ENCODE data around the gene LRP2BP.

LRP2BP gene

DNA sequence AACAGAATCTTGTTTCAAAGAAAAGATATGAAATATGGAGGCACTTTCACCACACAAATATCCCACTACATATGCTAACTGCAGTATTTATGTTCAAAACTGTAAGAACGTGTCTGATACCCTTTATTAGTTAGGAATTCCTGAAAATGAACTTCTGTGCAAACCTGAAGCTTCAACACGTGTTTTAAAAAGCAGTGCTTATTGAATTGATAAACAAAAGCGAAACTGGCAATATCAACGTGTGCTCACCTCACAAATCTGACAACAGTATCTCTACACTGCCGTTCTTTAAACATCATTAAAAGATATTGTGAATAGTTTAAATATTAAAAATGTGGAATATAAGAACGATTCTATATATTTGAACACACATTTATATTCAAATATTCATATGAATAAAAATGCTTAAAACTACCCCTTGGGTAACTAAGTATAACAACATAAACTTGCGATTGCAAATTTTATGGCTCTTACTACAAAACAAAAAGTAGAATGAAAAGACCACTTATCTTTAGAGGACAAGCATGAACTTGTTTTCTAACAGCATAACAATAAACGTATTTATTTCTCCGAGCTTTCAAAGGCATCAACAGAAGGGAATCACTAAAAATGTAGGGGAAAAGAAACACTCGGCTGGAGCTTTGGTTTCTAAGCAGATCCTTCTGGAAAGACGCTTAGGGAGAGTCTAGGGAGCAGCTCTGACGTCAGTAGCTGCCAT is at the start of gene LRP2BP:
LRP2BP (minus strand) TSS at position 687 of the 718 bp plus-strand sequence. CDS start 17,738 bp downstream, outside the sequence.
- no peak for DNase-seq

DNA sequence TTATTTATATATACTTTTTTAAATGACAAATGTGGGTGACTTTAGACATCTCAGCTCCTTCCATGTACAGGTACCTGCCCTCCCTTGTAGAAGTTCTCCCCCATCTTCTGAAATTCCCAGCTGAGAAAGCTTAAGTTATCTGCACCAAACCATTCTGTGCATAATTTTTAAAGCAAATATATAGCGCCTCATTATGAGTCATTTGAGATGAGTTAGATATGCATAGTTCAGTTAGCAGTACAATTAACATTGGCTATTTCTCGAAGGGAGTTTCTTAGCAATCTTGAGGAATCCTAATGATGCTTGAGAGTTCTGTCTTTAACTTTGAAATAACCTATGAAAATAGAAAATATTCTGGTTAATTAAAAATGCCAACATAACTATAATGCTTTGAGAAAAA is 49.5 kb upstream of the LRP2BP start:
- no peak for DNase-seq

- no peak for DNase-seq
Measured at GRCh38 chr4:185441479-185441878, 45.8 kb upstream of the LRP2BP start.

DNA sequence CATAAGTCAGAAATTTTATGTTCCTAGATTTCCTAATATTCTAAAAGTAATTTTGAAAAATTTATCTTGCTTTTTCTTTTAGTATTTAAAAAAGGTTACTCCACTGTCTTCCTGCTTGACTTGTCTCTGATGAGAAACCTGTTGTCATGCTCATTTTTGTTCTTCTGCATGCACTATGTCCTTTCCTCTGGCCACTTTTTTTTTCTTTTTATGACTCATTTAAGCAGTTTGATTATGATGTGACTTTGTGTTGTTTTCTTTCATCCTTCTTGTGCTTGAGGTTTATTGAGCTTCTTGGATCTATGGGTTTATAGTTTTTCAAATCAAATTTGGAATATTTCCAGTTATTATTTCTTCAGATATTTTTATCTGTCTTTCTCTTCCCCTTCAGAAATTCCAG is 42.1 kb upstream of the LRP2BP start:
- DNase-seq = no peak

DNA sequence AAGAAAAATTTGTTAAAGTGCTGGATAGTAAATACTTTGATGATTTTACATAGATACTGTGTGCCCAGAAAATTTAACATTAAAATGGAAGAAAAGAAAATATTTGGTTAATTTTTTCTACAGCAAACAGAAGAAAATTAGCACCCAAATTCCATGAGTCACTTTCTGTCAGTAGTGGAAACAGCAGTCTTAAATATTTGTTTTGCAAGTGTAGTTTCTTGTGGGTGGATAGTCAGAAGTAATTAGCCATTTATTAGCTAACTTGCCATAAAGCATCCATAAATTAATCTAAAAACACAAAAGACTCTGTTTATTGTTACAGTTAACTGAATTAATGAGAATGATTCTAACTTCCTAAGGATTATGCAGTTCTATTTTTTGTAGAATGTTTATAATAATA is 39.7 kb upstream of the LRP2BP start:
- no peak for DNase-seq

DNA sequence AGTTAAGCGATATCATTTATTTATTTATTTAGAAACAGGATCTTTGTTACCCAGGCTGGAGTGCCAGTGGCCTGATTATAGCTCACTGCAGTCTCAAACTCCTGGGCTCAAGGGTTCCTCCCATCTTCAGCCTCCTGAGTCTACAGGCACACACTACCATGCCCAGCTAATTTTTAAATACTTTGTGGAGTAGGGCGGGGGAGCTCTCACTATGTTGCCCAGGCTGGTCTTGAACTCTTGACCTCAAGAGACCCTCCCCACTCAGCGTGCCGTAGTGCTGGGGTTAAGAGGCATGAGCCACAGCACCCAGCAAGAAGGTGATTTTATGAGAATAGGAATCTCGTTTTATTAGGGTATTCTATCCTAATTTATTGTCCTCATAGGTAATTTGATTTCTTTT is 33.9 kb upstream of the LRP2BP start:
- no peak for DNase-seq

DNA sequence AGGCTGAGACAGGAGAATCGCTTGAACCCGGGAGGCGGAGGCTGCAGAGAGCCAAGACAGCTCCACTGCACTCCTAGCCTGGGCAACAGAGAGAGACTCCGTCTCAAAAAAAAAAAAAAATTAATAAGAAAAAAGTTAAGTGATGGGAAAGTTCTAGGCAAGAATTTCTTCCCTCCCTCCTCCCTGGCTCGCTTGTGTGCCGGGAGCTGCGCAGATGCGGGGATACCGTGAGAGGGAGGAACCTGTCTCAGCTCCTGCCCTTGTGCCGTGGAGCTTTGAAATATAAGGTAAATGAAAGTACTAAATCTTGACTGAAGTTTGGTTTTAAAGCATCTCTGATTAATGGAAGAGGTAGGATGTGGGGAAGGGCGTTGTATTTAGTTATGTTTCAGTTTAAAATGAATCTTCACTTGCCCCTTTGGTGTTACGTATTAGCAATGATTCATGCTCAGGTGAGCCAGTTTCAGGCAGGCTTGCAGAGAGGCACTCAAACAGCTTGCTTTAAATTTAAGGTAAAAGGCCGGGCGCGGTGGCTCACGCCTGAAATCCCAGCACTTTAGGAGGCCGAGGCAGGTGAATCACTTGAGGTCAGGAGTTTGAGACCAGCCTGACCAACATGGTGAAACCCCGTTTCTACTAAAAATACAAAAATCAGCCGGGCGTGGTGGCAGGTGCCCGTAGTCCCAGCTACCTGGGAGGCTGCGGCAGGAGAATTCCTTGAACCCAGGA is 31.4 kb upstream of the LRP2BP start:
- no peak for DNase-seq

GRCh38 chr4:185425647-185426352 is 30.1 kb upstream of the LRP2BP start, which contains the start of gene UFSP2:
TSS of gene UFSP2 (minus strand) at chr4:185425964. CDS start at chr4:185425868, 96 bp downstream.
- DNase-seq = peak; percentile 71

DNA sequence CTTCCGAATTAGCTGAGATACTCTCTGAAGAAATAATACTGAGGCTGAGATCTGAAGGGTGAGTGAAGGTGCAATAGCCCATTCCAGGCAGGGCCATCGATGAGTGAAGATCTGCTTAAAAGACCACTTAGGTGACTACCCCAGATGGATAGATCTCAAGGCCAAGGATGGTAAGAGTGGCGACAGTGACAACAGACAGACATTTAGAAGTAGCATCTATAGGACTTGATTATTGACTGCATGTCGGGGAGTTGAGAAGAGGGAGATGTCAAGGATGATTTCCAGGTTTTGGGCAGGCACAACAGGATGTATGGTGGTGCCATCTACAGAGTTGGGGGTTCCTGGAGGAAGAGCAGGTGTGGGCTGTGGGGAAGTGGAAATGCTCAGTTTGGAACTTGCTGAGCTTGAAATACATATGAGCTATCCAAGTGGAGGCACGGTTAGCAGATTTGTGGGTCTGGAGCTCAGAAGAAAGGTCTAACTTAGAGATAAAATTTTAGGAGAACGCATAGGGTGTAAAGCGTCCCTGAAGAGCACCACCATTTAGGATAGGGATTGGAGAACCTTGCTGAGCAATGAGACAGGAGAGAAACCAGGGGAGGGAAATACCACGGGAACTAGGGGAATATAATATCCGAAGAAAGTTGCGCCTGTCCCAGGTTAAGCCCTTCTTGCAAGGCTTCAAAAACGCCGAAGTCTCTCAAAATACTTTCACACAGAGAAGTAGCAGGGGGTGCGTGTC is 29.4 kb upstream of the LRP2BP start:
- DNase-seq = no peak

- DNase-seq = no peak
Measured at GRCh38 chr4:185421366-185422124, 25.8 kb upstream of the LRP2BP start.

DNA sequence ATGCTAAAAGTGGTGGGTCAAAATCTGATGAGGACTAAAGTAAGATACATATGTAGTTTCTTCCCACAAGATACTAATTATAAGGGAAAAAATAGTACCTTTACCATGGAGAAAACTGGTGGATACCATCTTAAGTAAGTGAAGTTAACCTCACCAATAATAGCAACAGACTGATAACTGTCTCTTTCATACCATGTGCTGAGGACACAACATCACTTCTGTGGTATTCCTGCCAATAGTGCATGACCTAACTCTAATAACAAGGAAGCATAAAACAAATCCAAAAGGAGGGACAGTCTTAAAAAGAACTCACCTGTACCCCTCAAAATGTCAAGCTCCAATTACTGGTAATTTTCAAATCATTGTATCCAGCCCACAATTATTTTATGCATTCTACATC is 21.2 kb upstream of the LRP2BP start:
- DNase-seq = no peak

DNA sequence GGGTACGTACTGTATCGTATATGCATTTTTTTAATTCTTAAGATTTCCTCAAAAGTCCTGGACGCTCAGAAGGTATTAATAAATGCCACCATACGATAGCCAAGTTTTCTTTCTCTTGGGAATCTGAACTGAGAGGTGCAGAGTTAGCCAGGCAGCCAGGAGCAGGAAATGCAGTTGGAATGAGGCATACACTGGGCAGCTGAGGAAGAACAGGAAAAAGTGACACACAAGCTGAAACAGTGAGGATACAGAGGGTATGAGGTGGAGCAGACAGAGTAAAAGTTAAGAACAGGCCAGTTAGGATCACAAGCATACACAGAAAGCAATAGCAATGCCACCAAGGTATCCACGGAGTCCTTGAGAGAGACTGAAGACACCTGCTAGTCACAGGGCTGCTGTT is 16.7 kb upstream of the LRP2BP start:
- DNase-seq = no peak

DNA sequence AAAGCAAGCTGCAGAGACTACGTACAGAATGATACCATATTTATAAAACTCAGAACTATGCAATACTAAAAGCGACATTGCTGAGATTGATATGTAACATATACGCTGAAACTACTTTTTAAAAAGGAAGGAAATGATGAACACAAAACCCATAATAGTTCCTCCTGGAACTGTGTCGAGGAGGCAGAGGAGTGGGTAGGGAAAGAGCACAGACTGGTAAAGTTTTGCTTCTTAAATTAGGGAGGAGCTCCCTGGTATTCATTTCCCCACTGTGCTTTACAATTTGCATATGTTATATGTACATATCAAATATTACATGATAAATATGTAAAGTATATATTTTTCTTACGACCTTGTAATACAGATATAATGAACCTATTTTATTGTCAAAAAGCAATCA is 16.1 kb upstream of the LRP2BP start:
- DNase-seq = no peak

GRCh38 chr4:185408432-185408831 is 12.7 kb upstream of the LRP2BP start:
- no peak for DNase-seq

GRCh38 chr4:185405296-185405999 is 9.7 kb upstream of the LRP2BP start:
- no peak for DNase-seq

- DNase-seq = no peak
Measured at GRCh38 chr4:185404031-185404430, 8.3 kb upstream of the LRP2BP start.

DNA sequence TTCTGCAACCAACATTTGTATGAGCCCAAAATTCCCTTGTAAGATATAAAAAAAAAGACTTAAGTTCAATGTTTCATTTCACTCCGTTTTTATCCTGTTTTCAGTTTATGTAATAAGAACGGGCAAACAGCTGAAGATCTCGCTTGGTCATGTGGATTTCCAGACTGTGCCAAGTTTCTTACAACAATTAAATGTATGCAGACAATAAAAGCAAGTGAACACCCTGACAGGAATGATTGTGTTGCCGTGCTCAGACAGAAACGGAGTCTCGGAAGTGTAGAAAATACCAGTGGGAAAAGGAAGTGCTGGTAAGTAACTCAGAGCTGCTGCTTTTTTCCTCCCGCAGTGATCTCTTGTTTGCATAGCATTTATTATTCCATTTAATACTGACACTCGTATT is 3.7 kb upstream of the LRP2BP start:
- DNase-seq = no peak

DNA sequence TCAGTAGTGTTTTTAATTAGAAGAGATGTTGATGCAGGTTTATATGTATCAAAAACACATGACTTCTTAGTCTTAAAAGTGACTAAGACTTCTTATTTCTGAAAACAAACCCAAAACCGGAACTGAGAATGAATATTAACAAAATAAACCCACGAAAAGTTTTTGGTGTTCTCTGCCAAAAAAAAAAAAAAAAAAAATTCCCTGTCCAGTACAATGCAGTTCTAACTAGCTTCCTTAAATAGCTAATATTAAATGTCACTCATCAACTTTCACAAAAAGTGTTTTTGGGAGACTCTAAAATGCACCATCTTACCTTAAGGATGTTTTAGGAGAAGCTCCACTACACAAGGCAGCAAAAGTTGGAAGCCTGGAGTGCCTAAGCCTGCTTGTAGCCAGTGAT is 2.9 kb upstream of the LRP2BP start:
- no peak for DNase-seq

DNA sequence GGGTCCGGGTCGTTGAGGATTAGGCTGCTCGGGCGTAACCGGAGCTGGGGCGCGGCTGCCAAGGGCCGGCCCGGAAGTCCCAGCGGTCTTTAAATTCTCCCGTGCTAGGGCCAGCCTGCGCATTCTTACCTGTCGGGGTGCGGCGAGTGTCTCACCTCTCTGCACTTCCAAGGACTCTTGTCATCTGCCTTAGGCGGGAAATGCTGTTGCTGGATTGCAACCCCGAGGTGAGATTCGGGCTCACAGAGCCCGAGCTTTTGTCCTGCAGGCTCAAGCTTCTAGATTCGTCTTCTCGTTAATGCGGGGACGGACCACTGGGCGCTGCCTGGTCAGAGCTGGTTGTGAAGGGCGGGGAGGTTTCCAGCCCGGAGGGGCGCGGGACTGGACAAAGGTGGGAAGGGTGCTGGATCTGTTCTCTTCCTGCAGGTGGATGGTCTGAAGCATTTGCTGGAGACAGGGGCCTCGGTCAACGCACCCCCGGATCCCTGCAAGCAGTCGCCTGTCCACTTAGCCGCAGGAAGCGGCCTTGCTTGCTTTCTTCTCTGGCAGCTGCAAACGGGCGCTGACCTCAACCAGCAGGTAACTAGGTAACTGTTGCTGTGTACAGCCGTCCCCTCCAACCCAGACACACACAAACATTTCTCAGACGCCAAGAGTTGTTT is 1.1 kb upstream of the LRP2BP start, which contains the start of gene ANKRD37:
ANKRD37 (plus strand) TSS at position 118 of the 662 bp plus-strand sequence; CDS start at position 201, 83 bp downstream.
- DNase-seq = peak; percentile 35

GRCh38 chr4:185395956-185396723 is 416 bp upstream of the LRP2BP start:
- DNase-seq = peak; percentile 89

All from 8988T (cell line).